Measurements from ENCODE around the gene MOBP. TPM values are rescaled to one million over a fixed set of nuclear protein-coding genes. Genes with fewer than 3 reads are reported as not detected.

Gene MOBP
- polyA plus RNA-seq, 1 donor (not counting 4 experiments of a cell fraction or from before 2014, with no cell fraction given): not detected

DNA sequence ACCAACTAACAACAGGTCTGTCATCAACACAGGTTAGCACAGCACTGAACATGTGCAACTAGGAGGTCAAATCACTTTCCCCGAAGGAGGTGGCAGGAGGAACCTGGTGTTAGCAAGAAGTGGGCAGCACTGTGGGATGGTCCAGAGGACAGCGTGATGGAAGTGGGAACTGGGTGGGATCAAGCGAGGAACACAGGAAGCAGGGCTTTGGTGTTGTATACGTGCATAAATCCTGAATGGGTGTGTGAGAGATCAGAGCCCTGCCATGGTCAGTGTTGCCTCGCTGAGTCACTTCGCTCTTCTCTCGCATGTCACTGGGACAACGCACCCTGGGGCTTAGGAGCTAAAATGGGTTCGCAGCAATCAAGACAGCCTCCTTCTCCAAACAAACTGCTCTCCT is 62.1 kb downstream of the MOBP start:
- Histone ChIP-seq H3K4me1 (ENCODE audit: control insufficient read depth, extremely low read depth, insufficient read depth, low read length) (peaks cover 7% of the 10 kb centered on the region), H4K20me1 (ENCODE audit: control insufficient read depth, extremely low read depth, insufficient read depth, low read length) (no peaks in the 10 kb centered on the region), H3K4me3 (ENCODE audit: control insufficient read depth in 2 of 3, extremely low read depth in 1 of 3, insufficient read depth in 2 of 3, low read depth in 1 of 3, low read length in 3 of 3) (no peak overlapping the region), H3K4me2 (ENCODE audit: control insufficient read depth, extremely low read depth, insufficient read depth, low read depth, low read length) (no peak overlapping the region), H3K79me2 (ENCODE audit: control insufficient read depth, insufficient read depth, low read length) (no peaks in the 10 kb centered on the region), H3K9ac (ENCODE audit: control insufficient read depth, extremely low read depth, insufficient read depth, low read length) (no peak overlapping the region), H2AFZ (ENCODE audit: control insufficient read depth, low read length) (no peak overlapping the region), H3K9me3 (ENCODE audit: control insufficient read depth, low read depth, low read length) (no peaks in the 10 kb centered on the region), H3K36me3 (ENCODE audit: control insufficient read depth in 2 of 2, extremely low read depth in 1 of 2, insufficient read depth in 2 of 2, low read length in 2 of 2) (no peaks in the 10 kb centered on the region), H3K27ac (ENCODE audit: control insufficient read depth, insufficient read depth, low read length) (no peak overlapping the region), H3K9me1 (ENCODE audit: control insufficient read depth, extremely low read depth, insufficient read depth, low read length) (no peaks in the 10 kb centered on the region), H3K27me3 (ENCODE audit: control insufficient read depth, extremely low read depth, insufficient read depth, low read length) (no peaks in the 10 kb centered on the region)
- TF ChIP-seq, protein P1, sequence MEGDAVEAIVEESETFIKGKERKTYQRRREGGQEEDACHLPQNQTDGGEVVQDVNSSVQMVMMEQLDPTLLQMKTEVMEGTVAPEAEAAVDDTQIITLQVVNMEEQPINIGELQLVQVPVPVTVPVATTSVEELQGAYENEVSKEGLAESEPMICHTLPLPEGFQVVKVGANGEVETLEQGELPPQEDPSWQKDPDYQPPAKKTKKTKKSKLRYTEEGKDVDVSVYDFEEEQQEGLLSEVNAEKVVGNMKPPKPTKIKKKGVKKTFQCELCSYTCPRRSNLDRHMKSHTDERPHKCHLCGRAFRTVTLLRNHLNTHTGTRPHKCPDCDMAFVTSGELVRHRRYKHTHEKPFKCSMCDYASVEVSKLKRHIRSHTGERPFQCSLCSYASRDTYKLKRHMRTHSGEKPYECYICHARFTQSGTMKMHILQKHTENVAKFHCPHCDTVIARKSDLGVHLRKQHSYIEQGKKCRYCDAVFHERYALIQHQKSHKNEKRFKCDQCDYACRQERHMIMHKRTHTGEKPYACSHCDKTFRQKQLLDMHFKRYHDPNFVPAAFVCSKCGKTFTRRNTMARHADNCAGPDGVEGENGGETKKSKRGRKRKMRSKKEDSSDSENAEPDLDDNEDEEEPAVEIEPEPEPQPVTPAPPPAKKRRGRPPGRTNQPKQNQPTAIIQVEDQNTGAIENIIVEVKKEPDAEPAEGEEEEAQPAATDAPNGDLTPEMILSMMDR (optimal IDR thresholded peaks at IDR 0.05 in 1 of 3, IDR thresholded peaks at IDR 0.05 in 1 of 3, conservative IDR thresholded peaks at IDR 0.05 in 1 of 3; ENCODE audit: extremely low read depth in 1 of 3, insufficient read depth in 2 of 3, low read length in 3 of 3): no peak
- no peak for TF ChIP-seq EZH2 (IDR thresholded peaks at IDR 0.05; ENCODE audit: low read length)
- dilution Hi-C loops (cut with MboI; ENCODE audit: extremely low pct_ligation_motif_present, low sequenced_read_pairs): no loop called here
- DNase-seq (ENCODE audit: low read depth, low spot score) (no peak), FAIRE-seq (no peak)

DNA sequence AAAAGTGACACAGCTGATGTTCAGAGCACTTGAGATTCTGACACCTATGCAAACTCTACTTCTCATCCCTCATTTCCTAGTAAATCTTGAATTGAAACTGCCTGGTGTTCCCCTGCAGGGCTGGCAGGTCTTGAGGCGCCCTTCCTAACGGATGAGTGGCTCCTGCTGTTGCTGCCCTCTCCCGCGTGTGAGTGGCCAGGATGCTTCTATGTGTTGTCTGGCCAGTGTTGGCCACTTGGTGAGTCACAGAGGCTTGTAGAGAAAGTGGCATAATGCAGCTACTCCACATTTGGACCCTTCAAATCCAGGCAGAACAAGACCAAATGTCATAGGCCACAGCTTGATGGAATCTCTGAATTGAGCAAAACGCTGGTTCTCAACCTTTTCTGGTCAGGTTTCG is 63.6 kb downstream of the MOBP start:
- FAIRE-seq (no peak), DNase-seq (ENCODE audit: low read depth, low spot score) (no peak)
- Histone ChIP-seq H3K27ac (ENCODE audit: control insufficient read depth, insufficient read depth, low read length) (no peak overlapping the region), H3K79me2 (ENCODE audit: control insufficient read depth, insufficient read depth, low read length) (no peaks in the 10 kb centered on the region), H3K4me2 (ENCODE audit: control insufficient read depth, extremely low read depth, insufficient read depth, low read depth, low read length) (no peak overlapping the region), H3K36me3 (ENCODE audit: control insufficient read depth in 2 of 2, extremely low read depth in 1 of 2, insufficient read depth in 2 of 2, low read length in 2 of 2) (no peaks in the 10 kb centered on the region), H4K20me1 (ENCODE audit: control insufficient read depth, extremely low read depth, insufficient read depth, low read length) (no peaks in the 10 kb centered on the region), H3K9me3 (ENCODE audit: control insufficient read depth, low read depth, low read length) (no peaks in the 10 kb centered on the region), H3K9ac (ENCODE audit: control insufficient read depth, extremely low read depth, insufficient read depth, low read length) (no peak overlapping the region), H2AFZ (ENCODE audit: control insufficient read depth, low read length) (no peak overlapping the region), H3K27me3 (ENCODE audit: control insufficient read depth, extremely low read depth, insufficient read depth, low read length) (no peaks in the 10 kb centered on the region), H3K9me1 (ENCODE audit: control insufficient read depth, extremely low read depth, insufficient read depth, low read length) (no peaks in the 10 kb centered on the region), H3K4me1 (ENCODE audit: control insufficient read depth, extremely low read depth, insufficient read depth, low read length) (peaks cover 7% of the 10 kb centered on the region), H3K4me3 (ENCODE audit: control insufficient read depth in 2 of 3, extremely low read depth in 1 of 3, insufficient read depth in 2 of 3, low read depth in 1 of 3, low read length in 3 of 3) (no peak overlapping the region)
- TF ChIP-seq, protein P1 (optimal IDR thresholded peaks at IDR 0.05 in 1 of 3, IDR thresholded peaks at IDR 0.05 in 1 of 3, conservative IDR thresholded peaks at IDR 0.05 in 1 of 3; ENCODE audit: extremely low read depth in 1 of 3, insufficient read depth in 2 of 3, low read length in 3 of 3): no peak
- no peak for TF ChIP-seq EZH2 (IDR thresholded peaks at IDR 0.05; ENCODE audit: low read length)
- dilution Hi-C loops (cut with MboI; ENCODE audit: extremely low pct_ligation_motif_present, low sequenced_read_pairs): no loop called here
